KG1 (cell line): ENCODE results near the gene AMELX.

Source experiments
- DNase-seq: peaks from one replicate; lab custom pipeline; 2025; lab: John Stamatoyannopoulos, UW

The AMELX gene

DNA sequence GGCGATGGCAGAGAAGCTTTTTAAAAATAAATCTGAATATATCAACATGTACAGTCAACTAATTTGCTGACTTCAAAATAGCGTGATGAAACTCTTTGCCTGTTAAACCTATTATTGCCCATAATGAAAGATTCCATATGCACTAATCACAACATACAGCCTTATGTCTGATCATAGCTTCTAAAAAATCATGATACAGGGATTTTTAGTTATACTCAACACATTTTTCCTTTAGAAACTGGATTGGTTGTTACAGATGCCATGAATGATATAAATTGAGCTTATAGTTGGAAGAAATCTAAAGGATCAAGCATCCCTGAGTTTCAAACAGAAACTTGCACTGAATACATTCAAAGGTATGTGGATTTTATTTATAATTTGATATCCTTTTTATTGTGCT is at the start of gene AMELX:
Gene AMELX, plus strand, starts transcription at position 301 of the 400 bp plus-strand sequence. CDS start 1,376 bp downstream, outside the sequence.
- DNase-seq, result no peak

DNA sequence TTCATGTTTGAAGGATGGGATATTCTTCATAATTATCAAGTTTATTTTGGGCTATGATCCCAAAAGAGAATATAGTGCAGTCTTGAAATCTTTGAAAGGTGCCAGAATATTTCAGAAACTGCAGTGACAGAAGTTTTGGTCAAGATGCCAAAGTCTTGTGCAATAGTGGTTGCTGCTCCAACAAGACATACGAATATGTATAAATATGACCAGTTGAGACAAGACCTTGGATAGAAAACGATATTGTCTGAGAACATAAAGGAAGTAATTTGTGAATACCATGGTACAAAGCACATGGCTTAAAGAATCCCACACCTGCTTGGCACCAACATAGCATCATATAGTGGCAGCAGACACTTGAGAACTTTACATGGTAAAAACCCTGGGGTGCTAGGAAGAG is 48.6 kb upstream of the AMELX start:
- DNase-seq, result no peak

DNA sequence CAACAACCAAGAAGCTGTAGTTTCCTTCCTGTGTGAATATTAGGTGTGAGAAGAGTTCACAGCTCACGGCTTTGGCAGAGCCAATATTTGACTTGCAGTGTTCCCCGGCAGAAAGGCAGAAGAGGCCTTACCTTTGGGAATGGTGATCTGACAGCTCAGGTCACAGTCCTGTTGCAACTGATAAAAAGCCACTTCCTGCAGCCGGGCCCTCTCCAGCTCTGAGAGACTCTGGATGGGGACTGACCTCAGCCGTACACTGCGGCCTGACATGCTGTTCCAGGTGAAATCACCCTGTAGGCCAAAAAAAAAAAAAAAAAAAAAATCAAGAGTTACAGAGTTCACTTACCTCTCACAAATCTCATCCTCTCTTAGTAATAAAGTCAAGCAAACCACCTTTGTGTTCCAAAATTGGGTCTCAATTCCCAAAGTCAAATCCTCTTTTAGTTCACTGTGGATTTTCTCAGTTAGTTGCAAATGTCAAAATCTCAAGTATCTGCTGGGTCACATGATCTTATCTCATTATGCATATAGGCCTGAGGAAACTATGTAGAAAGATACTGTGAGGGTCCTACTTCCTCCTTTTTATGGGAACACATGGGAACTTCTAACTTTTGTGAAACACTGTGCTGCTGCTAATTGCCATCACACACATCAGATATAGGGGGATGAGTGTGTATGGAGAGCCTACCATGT is 38.6 kb upstream of the AMELX start:
- DNase-seq, result no peak

DNA sequence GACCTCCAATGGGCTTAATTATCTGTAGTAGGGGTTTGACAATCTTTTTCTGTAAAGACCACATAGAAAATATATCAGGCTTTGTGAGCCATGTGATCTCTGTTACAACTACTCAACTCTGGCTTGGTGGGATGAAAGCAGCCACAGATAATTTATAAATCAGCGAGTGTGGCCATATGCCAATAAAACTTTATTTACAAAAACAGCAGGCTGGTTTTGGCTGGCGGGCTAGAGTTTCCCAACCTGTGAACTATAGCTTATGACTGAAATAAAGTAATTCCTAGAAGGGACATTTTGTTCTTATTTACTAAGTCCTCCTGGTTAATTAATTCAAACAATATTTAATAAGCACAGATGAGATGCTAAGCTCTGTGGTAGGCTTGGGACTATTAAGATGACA is 35.9 kb upstream of the AMELX start:
- no peak for DNase-seq

DNA sequence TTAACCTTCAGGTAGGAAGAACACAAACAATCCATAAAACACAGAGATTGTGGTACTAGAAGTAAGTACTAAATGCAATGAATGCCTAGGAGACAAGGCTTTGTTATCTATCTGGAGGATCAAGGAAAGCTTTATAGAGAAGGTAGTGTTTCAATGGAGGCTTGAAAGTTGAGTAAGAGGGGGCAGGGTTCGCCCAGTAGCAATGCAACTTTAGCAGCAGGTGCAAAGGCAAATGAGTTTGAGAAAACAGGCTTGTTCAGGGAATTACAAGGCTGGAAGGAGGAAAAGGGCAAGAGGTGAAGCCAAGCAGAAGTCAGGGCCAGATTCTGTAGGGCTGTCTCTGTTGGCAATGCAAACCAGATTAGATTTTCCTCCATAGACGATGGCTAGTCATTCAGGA is 35.5 kb upstream of the AMELX start:
- no peak for DNase-seq

DNA sequence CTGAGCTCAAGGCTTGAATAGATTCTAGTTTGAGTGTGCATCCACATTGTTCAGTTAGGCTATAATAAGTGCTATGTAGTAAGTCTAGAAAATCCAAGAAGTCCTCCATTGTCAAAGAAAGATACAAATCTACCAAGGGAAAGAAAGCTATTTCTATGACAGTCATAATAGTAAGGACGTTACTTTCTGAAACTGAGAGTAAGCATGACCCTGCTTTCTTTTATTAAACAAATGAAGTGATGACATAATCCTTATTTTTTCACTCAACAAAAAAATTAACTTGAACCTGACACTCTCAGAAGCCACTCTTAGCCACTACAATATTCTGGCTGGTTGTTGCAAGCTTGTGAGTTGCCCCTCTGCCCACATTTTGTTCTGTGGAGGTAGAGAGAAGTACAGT is 33.8 kb upstream of the AMELX start:
- no peak for DNase-seq

DNA sequence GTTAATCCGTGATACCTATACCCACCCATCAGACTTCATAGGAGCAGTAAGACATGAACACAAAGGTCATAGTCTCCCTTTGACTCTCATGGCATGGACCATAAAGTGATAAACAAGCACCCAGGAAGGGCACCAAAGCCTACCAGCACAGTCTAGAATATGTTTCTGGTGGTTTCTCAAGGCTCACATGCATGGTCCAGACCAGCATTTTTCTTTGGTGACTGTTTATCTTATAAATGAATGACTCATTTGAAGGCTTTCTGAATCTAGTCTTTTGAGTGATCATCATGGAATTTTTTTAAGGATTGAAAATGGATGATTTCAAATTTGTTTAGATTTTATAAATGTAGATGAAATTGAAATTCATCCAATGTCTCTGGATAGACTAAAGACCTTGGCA is 32.0 kb upstream of the AMELX start:
- no peak for DNase-seq

DNA sequence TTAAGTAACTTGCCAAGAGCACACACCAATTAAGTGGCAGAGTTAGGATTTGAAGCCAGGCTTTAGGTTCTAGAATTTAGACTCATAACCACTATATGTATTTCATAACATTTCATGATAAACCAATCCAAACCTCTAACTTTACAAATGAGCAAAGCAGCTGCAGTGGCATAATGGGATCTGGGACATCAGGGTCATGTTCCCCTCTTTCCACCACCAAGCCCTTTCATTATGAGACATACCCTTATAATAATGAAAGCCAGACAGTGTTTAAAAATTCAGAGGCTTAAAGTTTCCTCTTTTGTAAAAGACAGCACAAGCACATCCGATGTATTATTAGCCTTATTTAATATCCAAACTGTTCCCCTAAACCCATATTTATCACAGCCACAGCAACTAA is 28.3 kb upstream of the AMELX start:
- DNase-seq, result no peak

DNA sequence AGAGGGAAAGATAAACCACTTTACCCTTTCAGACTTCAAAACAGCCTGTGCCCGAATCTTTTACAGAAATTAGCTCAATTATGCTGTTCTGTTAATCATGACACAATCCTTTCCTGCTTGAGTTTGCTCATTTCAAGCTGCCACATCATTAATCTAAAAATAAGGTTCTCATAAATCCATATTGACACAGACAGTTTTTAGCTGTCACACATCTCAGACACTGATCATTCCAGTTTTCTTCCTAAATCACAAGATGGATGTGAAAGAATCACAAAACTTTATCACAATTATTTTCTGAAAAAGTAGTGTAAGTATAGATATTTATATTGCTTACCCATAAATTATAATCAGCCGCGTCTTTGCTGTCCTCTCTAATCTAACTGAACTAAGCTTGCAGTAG is 27.9 kb upstream of the AMELX start:
- no peak for DNase-seq

DNA sequence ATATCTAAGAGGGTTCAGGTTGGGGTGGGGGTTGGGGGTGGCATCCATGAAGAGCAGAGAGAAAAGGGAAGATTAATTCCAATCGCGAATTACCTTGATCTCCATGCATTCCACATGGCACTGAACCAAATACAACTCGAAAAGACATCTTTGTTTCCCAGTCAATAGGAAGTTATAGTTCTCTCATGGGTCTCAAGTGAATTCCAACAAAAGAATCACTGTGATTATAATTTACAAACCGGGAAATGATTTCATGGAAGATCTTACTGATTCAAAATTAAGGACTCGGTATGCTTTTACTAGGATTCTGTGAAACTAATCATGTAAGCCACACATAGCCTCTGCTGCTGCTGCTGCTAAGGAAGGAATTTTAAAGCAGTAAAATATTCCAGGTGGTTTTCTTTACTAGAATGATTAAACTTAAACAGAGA is 26.6 kb upstream of the AMELX start:
- DNase-seq, result no peak

DNA sequence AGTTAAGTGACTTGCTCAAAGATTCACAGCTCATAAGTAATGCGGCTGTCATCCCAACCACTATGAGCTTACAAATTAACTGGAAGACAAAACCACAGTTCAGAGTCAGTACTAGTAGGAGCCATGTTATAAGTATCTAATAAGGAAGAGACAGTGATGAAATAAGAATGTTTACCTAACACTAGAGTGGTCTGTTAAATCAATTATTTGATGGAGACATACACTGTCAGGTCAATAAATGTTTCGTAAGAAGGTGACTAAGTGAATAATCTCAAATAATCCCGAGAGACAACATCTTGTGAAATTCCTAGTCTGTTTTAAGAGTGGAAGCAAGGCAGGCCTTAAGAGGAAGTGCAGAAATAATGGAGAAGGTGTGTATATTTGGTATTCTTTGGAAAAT is 25.8 kb upstream of the AMELX start:
- no peak for DNase-seq

DNA sequence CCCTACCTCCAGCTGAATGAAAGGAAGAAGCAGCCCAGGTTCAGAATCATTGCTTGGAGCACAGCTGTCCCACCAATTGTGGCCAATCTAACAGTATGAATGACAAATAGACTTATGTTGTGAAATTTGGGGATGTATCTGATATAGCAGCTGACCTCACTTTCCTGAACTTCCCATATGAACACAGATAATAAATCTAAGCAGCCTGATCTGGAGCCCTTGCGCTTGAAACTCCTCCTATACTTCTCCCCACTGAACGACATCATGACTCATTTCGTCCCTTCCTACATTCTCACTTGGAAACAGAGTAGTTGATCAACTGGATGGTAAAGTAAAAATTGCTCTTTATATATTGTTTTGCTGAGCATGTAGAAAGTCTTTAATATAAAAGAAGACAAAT is 24.2 kb upstream of the AMELX start:
- no peak for DNase-seq

DNA sequence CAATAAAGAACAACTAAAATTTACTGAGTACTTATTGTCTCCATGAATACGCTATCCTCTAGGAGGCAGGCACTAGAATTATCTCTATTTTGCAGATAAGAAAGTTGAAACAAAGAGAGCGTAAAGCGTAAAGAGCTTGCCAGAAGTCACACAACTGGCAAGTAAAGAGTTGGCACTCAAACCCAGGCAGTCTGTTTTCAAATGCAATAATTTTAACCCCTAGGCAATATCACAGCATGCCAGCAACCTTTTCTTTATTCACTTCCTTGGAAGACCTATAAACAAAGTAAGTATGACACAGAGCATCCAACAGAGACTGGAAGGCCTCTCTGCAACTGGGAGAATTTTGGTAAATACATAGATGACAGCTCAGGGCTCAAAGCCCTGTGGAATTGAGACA is 23.2 kb upstream of the AMELX start:
- DNase-seq, result no peak

DNA sequence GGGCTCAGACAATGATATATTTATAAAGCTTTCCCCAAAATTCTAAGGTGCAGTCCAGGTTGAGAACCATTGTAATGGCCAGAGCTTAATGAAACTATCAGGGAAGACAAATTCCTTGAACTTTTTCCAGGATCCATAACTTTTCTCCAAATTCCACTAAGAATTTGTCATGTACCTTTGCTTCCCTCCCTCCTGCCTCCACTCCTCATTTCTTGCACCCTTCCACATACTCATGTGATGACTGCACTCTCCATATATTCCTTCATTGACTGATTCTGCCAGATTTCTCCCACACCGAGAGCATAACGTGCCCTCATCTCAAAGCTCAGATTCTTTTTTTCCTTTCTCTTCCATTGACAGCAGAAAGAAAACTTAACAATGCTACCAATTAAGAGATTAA is 20.9 kb upstream of the AMELX start:
- no peak for DNase-seq

DNA sequence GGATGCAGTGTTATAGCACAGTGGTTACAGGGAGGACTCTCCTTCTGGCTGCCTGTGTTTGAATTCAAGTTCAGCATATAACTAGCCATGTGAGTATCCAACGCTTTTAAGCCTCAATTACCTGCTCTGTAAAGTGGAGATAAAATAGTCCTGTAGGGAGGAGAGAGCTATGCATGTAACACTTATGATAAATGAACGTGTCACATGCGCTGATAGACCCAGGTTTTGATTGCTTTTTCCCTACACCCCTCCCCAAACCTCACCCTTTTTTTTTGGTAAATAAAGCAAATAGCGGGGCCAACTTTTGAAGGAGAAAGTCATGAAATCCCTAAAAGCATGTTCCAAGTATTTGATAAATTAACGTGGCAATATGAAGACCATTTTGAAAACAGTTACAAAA is 20.4 kb upstream of the AMELX start:
- no peak for DNase-seq

DNA sequence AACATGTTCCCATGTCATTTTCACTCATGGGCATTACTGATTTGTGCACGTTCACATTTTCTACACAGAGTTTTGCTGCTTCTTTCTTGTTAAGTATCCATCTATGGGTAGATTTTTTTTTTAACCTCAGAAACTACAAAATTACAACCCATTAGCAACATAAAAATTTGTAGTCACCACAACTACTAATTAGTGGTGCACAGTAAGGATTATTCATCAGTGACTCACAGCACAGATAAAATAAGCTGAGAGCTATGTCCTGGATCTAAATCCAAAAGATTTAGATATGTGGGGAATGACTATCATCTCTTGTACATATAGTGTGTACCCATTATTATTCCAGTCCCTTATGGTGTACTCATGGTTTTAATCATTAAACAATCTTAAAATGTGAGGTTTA is 19.7 kb upstream of the AMELX start:
- DNase-seq, result no peak

DNA sequence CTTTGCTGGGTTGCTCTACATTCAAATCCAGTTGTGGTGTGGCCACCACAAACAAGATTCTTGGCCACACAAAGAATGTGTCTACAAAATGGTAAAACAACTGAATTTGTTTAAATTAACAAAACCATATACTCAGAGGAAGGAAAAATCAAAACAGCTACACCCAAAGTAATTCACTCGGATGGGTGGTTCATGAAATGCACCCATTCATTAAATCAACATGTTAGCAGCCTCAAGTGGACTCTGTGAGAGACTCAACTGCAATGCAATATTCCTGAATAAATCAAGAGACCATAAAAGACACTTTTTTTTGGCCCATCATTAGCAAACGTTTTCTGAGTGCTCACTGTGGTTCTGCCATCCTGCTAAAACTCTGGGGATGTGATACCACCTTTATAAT is 11.2 kb upstream of the AMELX start:
- DNase-seq, result no peak

DNA sequence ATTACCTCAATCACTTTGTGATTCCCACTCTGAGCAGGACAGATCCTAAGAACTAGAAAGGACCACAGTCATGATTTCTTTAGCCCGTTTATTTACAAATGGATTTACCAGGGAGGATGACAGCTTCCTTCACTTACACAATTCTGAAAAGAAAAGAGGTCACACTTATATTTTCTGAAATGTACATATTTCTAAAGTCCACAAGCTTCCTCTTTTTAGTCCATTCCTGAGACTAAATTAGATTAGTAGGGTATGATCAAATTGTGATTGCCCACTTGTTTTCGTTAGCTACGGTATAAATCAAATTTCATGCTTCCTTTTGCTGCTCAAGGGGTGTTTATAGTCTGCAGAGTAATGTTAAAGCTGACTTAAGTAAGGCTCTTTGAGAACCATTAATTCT is 7.6 kb upstream of the AMELX start:
- no peak for DNase-seq

DNA sequence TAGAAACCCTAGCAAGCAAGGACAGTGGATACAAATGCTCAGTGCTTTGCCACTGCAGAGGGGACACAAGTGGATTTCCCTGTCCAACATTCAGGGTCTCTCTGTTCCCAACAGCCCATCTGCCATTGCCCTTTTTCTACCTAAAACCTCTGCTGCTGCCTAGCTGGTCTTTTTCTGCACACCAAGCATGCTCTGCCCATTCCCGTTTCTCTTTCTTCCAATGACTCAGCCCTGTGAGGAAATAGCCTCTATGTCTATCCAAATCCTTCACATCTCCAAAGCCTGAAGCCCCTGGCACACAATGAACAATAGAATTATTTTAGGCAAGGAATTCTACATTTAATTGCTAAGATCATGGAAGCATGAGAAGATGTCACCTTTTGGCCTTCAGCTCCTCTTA is 5.7 kb upstream of the AMELX start:
- no peak for DNase-seq

DNA sequence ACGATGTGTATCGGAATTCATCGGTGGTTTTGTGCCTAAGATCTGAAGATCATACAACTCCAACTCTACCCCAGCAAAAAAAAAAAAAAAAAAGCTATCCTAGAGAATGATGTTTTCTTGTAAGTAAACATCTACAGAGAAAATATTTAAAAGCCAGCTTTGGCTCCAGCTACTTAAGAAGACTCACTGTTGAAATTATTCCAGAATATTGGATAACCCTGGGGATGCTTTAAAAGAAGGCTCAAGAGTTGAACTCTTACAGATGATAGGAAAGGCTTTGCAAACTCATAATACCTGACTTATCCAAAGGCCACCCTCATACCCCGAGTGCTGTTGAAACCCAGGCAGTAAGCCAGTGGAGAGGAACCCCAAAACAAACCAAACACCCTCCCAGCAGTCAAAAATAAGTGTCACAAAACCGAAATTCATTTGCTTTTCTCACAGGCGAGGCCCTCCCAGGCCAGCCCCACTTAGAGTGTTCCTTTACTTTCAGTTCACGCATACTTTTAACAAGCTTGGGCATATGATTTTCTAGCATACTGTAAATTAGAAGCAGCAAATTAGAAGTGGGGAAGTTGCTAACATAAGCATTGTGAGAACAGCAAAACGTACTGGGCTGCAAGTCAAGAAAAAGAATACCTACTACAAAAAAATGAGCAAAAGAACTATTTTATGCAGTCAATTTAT is 2.7 kb upstream of the AMELX start:
- DNase-seq, result no peak

DNA sequence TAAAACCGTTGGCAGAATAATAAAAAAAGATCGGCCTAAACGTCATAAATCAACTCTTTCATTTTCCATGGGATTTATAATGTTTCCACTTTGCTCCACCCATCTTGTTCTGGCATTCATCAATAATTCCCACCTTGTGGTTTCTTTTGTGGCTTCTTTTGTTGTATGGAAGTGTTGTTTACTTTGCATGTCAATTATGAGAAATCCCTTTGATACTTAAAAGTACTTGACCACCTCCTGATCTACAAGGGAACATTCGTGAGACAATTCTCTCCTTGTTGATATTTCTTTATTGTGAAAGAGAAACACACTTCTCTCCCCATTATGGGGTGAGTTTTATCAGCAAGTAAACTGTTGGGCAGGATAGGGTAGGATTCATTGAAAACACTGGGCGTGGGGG is 2.8 kb downstream of the AMELX start:
- no peak for DNase-seq

DNA sequence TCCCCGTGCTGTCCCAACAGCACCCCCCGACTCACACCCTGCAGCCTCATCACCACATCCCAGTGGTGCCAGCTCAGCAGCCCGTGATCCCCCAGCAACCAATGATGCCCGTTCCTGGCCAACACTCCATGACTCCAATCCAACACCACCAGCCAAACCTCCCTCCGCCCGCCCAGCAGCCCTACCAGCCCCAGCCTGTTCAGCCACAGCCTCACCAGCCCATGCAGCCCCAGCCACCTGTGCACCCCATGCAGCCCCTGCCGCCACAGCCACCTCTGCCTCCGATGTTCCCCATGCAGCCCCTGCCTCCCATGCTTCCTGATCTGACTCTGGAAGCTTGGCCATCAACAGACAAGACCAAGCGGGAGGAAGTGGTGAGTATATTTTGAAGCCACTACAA is 5.4 kb downstream of the AMELX start:
- DNase-seq, result no peak

DNA sequence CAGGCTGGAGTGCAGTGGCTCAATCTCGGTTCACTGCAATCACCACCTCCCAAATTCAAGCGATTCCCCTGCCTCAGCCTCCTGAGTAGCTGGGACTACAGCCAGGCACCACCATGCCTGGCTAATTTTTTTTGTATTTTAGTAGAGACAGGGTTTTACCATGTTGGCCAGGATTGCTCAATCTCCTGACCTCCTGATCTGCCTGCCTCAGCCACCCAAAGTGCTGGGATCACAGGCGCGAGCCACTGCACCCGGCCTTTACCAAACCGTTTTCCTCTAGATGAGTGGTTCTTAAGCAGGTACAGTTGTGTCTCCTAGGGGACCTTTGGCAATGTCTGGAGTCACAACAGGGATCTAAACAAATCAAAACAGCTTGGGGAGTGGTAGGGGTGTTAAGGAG is 11.6 kb downstream of the AMELX start:
- no peak for DNase-seq

DNA sequence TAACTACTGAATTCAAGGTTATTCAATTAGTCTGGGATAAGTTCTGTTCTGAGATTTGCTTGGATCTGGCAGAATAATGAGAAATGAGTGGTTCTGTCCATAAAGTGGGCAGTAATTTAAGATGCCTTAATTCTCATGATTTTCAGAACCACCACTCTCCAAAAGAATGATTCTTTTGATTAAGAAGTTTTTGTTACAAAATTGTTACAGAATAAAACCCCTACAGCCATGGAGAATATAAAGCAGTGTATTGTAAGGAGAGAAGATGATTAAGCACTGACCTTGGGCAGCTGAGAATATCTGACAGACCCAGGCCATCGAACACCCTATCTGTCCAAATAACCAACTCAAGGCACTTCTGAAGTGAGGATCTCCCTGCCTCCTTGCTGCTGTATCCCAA is 12.4 kb downstream of the AMELX start:
- DNase-seq, result no peak
